NAMALWA (cell line): Measurements from ENCODE around the gene TRIM17.

Source experiments
- DNase-seq: peaks from one replicate; pipeline ENCODE4 v3.0.0-alpha.2; 2015; ENCODE audit warnings: low spot score

TRIM17 gene

GRCh38 chr1:228366866-228367741 lies 49.6 kb downstream of the TRIM17 start:
- no peak for DNase-seq

- DNase-seq: no peak
Observed at GRCh38 chr1:228366062-228366865, 50.4 kb downstream of the TRIM17 start.

- DNase-seq: no peak
Observed at GRCh38 chr1:228365271-228366061, 51.2 kb downstream of the TRIM17 start.

GRCh38 chr1:228364706-228365213 lies 51.9 kb downstream of the TRIM17 start:
- DNase-seq: no peak

- DNase-seq: no peak
Observed at GRCh38 chr1:228364068-228364705, 52.5 kb downstream of the TRIM17 start.

GRCh38 chr1:228363686-228364067 lies 53.0 kb downstream of the TRIM17 start:
- DNase-seq: no peak

- no peak for DNase-seq
Observed at GRCh38 chr1:228362884-228363450, 53.7 kb downstream of the TRIM17 start.

GRCh38 chr1:228362141-228362883 lies 54.3 kb downstream of the TRIM17 start:
- no peak for DNase-seq

GRCh38 chr1:228361314-228362140 lies 55.1 kb downstream of the TRIM17 start:
- DNase-seq: no peak

- DNase-seq: no peak
Observed at GRCh38 chr1:228360533-228361313, 55.9 kb downstream of the TRIM17 start.

- DNase-seq: no peak
Observed at GRCh38 chr1:228359613-228360532, 56.8 kb downstream of the TRIM17 start.

- DNase-seq: no peak
Observed at GRCh38 chr1:228358764-228359612, 57.7 kb downstream of the TRIM17 start.

- no peak for DNase-seq
Observed at GRCh38 chr1:228358039-228358763, 58.5 kb downstream of the TRIM17 start.
